HG02571 (cell line): Measurements from ENCODE around the gene AKR1B1.

Experiments used
- ATAC-seq: cut with Tn5 transposase; IDR thresholded peaks from one replicate; pipeline ENCODE4 v1.9.1; 2021; ENCODE audit warnings: mild to moderate bottlenecking, moderate library complexity; ENCODE audit not compliant: unreplicated experiment

AKR1B1 gene

DNA sequence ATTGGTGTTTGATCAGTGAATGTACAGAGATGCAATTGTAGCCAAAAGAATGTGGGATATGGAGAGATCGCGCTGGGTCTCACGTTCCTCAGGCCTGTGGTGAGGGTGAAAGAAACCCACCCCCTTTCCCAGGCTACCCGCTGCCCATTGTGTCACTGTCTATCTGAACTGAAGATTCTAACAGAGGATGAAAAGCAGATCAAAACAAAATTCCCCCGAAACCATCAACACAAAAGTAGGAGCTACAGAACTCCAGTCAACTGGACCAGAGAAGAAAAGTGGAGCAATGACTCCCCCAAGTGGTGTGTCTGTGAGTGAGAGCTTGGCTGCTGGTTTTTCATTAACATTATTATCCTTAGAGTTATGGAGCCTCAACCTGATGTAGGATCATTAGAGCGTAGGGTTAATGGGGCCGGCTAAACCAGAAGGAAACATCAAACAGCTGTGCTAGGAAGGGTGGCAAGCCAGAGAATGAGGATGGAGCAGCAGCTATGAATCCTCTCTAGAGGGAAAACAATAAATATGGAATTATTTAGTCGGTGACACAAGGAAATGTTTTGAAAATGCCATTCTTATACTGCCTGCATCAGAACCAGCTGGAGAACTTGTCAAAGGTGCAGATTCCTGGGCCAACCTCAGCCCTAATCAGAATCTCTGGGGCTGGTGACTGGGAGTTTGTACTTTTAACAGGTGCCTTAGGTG is 38.3 kb downstream of the AKR1B1 start:
- no peak for ATAC-seq

DNA sequence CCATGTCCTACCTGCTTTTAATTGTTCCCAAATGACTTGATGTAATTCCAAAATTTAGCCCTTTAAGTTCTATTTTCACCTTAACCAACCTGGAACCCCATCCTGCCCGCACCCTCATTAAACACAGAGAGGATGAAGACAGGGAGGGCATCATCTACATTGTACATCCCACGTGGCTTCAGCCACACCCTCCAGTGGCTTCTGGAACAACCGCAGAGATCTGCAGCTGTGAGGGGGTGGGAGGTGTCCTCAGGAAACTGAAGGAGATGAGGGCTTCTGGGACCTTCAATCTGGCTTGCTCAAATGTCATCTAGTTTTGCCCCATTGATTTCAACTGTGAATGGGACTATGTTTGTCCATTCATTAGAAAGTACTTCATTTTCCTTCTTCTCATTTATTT is 39.0 kb downstream of the AKR1B1 start:
- ATAC-seq: no peak

DNA sequence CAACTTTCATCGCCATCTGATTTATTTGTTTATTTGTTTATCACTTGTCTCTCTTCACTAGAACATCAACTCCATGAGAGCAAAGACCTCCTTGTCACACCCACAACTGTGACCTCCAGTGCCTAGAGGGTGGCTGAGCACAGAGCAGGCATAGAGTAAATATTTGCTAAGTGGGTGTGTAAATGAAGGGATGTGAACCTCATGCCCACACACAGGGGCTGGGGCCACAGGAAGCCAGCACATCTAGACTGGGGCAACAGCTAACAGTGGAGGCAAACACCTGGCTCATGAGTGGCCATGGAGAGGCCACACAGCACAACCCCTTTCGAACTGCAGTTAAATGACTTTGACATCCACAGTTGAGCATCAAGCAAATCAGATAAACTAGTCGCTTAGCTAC is 39.8 kb downstream of the AKR1B1 start:
- ATAC-seq: no peak

GRCh38 chr7:134415700-134416099 is 43.2 kb downstream of the AKR1B1 start:
- ATAC-seq: no peak

- ATAC-seq: no peak
Measured at GRCh38 chr7:134414109-134414508, 44.8 kb downstream of the AKR1B1 start.

- ATAC-seq: no peak
Measured at GRCh38 chr7:134407311-134407710, 51.6 kb downstream of the AKR1B1 start.

GRCh38 chr7:134406431-134406830 is 52.5 kb downstream of the AKR1B1 start:
- no peak for ATAC-seq

DNA sequence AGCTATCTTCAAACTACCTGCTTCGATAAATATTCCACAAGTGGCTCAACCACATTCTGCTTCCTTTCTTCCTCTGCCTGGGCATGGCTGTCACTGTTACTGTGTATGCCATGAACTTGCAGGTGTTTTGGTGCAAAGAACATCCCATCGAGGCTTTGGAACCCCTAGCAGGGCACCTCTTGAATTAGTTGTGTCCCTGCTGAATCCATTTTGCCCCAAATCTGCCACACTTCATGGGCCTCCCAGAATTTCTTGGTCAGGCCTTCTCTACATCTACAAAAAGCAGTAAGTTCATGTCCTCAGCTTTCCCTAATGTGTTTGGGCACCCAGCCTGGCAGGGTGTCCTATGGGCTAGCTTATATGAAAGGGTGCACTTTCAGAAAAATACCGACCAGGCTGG is 53.6 kb downstream of the AKR1B1 start:
- ATAC-seq: no peak

DNA sequence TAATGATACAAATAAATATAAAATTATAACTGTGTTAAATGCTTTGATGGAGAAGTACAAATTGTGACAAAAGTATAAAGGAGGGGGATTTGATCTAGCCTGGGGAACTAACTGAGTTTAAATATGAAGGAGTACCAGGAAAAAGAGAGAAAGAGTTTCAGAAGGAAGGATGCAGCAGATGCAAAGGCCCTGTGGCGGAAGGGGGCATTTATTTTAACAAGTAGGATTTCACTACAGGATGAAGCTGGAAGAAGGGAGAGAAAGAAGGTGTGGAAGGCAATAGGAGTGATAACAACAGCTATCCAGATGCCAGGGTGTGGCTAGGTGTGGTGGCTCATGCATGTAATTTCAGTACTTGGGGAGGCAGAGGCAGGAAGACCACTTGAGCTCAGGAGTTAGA is 55.8 kb downstream of the AKR1B1 start:
- no peak for ATAC-seq

GRCh38 chr7:134400859-134401258 is 58.0 kb downstream of the AKR1B1 start:
- ATAC-seq: no peak

GRCh38 chr7:134396031-134396430 is 62.9 kb downstream of the AKR1B1 start:
- ATAC-seq: no peak

DNA sequence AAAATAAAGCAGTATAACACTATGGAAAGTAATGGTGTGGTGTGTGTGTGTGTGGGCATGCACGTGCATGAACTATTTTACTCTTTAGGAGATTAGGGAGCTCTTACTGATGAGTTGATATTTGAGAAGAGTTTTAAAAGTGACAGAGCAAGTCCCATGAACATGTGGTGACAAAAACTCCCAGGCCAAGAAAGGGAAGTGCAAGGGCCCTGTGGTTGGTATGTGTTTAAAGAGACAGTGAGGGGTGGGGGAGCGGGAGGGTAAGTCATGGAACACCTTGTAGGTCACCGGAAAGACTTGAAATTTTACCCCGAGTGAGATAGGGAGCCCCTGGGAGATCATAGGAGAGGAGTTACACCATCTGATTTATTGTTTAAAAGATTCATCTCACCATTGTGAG is 63.3 kb downstream of the AKR1B1 start:
- ATAC-seq: no peak

DNA sequence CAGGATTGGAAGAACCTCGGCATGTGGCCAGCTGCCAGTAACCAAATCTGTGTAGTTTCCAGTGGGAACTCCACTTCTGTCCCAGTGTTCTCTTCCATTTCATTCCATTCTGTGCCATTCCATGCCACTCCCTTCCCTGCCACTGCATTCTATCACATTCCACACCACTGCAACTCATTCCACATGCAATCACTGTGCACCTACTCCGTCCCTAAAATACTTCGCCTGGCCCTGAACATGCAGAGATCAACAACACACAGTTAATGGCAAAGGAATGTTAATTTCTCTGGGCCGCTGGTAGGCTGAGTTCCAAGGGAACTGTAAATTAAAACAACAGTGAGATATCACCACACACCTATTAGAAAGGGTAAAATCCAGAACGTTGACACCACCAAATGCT is 64.8 kb downstream of the AKR1B1 start:
- no peak for ATAC-seq
